HCT116 (cell line): ENCODE results near the gene HOXC6. TPM values are rescaled to one million over a fixed set of nuclear protein-coding genes. Genes with fewer than 3 reads are reported as not detected.

Experiments used
- ATAC-seq: fragments of 200-7000 bp; cut with Tn5 transposase; 2 replicates; pipeline ENCODE4 v1.9.1; 2020; ENCODE audit warnings: mild to moderate bottlenecking, moderate library complexity
- BruUV-seq: library from RNA; stranded (reverse); fragments of 400-500 nt; replicated peaks from 2 replicates; lab custom pipeline; 2021; lab: Mats Ljungman, UMichigan
- CTCF ChIA-PET: fragments of 300-600 bp; sonication (Branson Sonifier 250); formaldehyde crosslinking; loops from one replicate; lab custom pipeline; 2021; ENCODE audit warnings: antibody characterized with exemption; lab: Charles Lee
- POLR2A ChIA-PET: fragments of 300-600, 350-600 bp; sonication (Branson Sonifier 250); formaldehyde crosslinking; loops from one replicate; lab custom pipeline; 2021; ENCODE audit warnings: antibody characterized with exemption; lab: Charles Lee
- RAD21 ChIA-PET, 2 experiments: fragments of 300-600 bp; sonication (Branson Sonifier 250); formaldehyde crosslinking; loops; one replicate each; lab custom pipeline; 2023; ENCODE audit warnings: low total read pairs in 2 of 2; ENCODE audit not compliant: uncharacterized antibody in 2 of 2, unreplicated experiment in 2 of 2, low non-redundant PET in 1 of 2; lab: Charles Lee
- DNase-seq: peaks from one replicate; pipeline ENCODE4 v3.0.0-alpha.2; 2010; ENCODE audit warnings: low read depth, low spot score
- H2AFZ ChIP-seq: fragments of 200-600 bp; shearing (Covaris generic), sonication (generic); 2 replicates; pipeline ENCODE4 v1.6.1; 2017; ENCODE audit warnings: low read depth, mixed run types, mixed read lengths, antibody characterized with exemption, low read length; ENCODE audit not compliant: poor library complexity, severe bottlenecking
- H3K27ac ChIP-seq: 2 replicates; pipeline ENCODE4 v1.5.1; 2012; ENCODE audit warnings: low read depth, low read length
- H3K27me3 ChIP-seq: fragments of 200-600 bp; sonication (generic); 2 replicates; pipeline ENCODE4 v1.6.1; 2016; ENCODE audit warnings: mixed run types, low read length, mixed read lengths; ENCODE audit not compliant: insufficient read depth
- H3K36me3 ChIP-seq, 2 experiments: fragments of 200-500 bp in 1 of 2; fragments of 200-600 bp in 1 of 2; sonication (Bioruptor generic) in 1 of 2; sonication (generic) in 1 of 2; 2 replicates each; pipeline versions ENCODE4 v1.5.1 to v1.6.1; 2014 to 2016; ENCODE audit warnings: low read length in 2 of 2, inconsistent platforms in 1 of 2, mixed read lengths in 1 of 2, mixed run types in 1 of 2; ENCODE audit not compliant: insufficient read depth in 2 of 2, control insufficient read depth in 1 of 2
- H3K4me1 ChIP-seq, 2 experiments: fragments of 200-600 bp in 1 of 2; sonication (generic) in 1 of 2; 2 replicates each; pipeline versions ENCODE4 v1.5.1 to v1.6.1; 2012 to 2017; ENCODE audit warnings: low read length in 2 of 2, inconsistent platforms in 1 of 2, mild to moderate bottlenecking in 1 of 2, mixed read lengths in 1 of 2, mixed run types in 1 of 2, moderate library complexity in 1 of 2; ENCODE audit not compliant: insufficient read depth in 2 of 2, control insufficient read depth in 1 of 2
- H3K4me2 ChIP-seq: fragments of 200-600 bp; sonication (generic); 2 replicates; pipeline ENCODE4 v1.6.1; 2017; ENCODE audit warnings: mixed run types, low read length, mixed read lengths
- H3K4me3 ChIP-seq, 2 experiments: fragments of 200-600 bp in 1 of 2; sonication (generic) in 1 of 2; replicated peaks in 1 of 2; 2 replicates each; pipeline ENCODE4 v1.5.1; 2011 to 2016; ENCODE audit warnings: low read length in 2 of 2, control low read depth in 1 of 2, low read depth in 1 of 2, mild to moderate bottlenecking in 1 of 2, mixed read lengths in 1 of 2, mixed run types in 1 of 2
- H3K79me2 ChIP-seq: fragments of 200-600 bp; sonication (generic); 2 replicates; pipeline ENCODE4 v1.6.1; 2017; ENCODE audit warnings: mild to moderate bottlenecking, mixed run types, low read length, moderate library complexity, mixed read lengths; ENCODE audit not compliant: insufficient read depth
- H3K9ac ChIP-seq: fragments of 200-600 bp; sonication (generic); 2 replicates; pipeline ENCODE4 v1.6.1; 2016; ENCODE audit warnings: low read length, mixed read lengths
- H3K9me2 ChIP-seq: fragments of 200-600 bp; sonication (generic), shearing (Covaris generic); 2 replicates; pipeline ENCODE4 v1.6.1; 2017; ENCODE audit warnings: mixed run types, mild to moderate bottlenecking, moderate library complexity; ENCODE audit not compliant: insufficient read depth
- H3K9me3 ChIP-seq, 2 experiments: fragments of 200-500 bp in 1 of 2; fragments of 200-600 bp in 1 of 2; sonication (Bioruptor generic) in 1 of 2; sonication (generic) in 1 of 2; 2 replicates each; pipeline ENCODE4 v1.6.1; 2014 to 2017; ENCODE audit warnings: low read length in 2 of 2, mixed read lengths in 2 of 2, inconsistent platforms in 1 of 2, low read depth in 1 of 2, mild to moderate bottlenecking in 1 of 2, mixed run types in 1 of 2, moderate library complexity in 1 of 2; ENCODE audit not compliant: control insufficient read depth in 1 of 2, insufficient read depth in 1 of 2
- H4K20me1 ChIP-seq: fragments of 200-600 bp; sonication (generic), shearing (Covaris generic); 2 replicates; pipeline ENCODE4 v1.6.1; 2017; ENCODE audit warnings: mixed run types, mild to moderate bottlenecking, moderate library complexity; ENCODE audit not compliant: insufficient read depth
- CEBPB ChIP-seq: IDR thresholded peaks from 2 replicates; pipeline ENCODE4 v1.6.1; 2012; ENCODE audit warnings: low read depth
- EGR1 ChIP-seq: IDR thresholded peaks from 2 replicates; pipeline ENCODE4 v1.6.1; 2012; ENCODE audit warnings: low read depth
- ELF1 ChIP-seq: IDR thresholded peaks from 2 replicates; pipeline ENCODE4 v1.6.1; 2012; ENCODE audit warnings: low read depth, borderline replicate concordance
- FOSL1 ChIP-seq: IDR thresholded peaks from 2 replicates; pipeline ENCODE4 v1.6.1; 2012; ENCODE audit warnings: low read depth
- JUND ChIP-seq: IDR thresholded peaks from 2 replicates; pipeline ENCODE4 v1.6.1; 2012
- POLR2AphosphoS5 ChIP-seq: IDR thresholded peaks from 2 replicates; pipeline ENCODE4 v1.6.1; 2011; ENCODE audit warnings: mild to moderate bottlenecking, low read depth, low read length, moderate library complexity
- SIN3A ChIP-seq: IDR thresholded peaks from 2 replicates; pipeline ENCODE4 v1.6.1; 2012; ENCODE audit warnings: low read depth
- SP1 ChIP-seq: IDR thresholded peaks from 2 replicates; pipeline ENCODE4 v1.6.1; 2012; ENCODE audit warnings: low read depth
- TCF7L2 ChIP-seq: IDR thresholded peaks from 2 replicates; pipeline ENCODE4 v1.7.0; 2011; ENCODE audit warnings: borderline replicate concordance, inconsistent platforms; ENCODE audit not compliant: insufficient read depth, insufficient read length; ENCODE audit errors: extremely low read depth
- ZFX ChIP-seq: fragments of 450-650 bp; IDR thresholded peaks from 2 replicates; pipeline ENCODE4 v1.6.1; 2017
- ZNF274 ChIP-seq: fragments of 200-500 bp; sonication (Bioruptor generic); IDR thresholded peaks from 2 replicates; pipeline ENCODE4 v1.6.1; 2014; ENCODE audit warnings: mild to moderate bottlenecking, low read depth, low read length, inconsistent platforms
- intact Hi-C: fragments of 100-400 bp; cut with micrococcal nuclease; formaldehyde crosslinking; loops from 2 replicates; pipeline ENCODE4 v1.10.0; 2022
- total RNA-seq: library from RNA; stranded (reverse); gene quantifications from one replicate; pipeline ENCODE4 v1.2.1, GENCODE V29; 2021; ENCODE audit not compliant: unreplicated experiment
- TF ChIP-seq, protein P1 (sequence below): IDR thresholded peaks from 2 replicates; pipeline ENCODE4 v1.6.1; 2012

Gene HOXC6
- total RNA-seq, 1 experiment from 2014 or later = 3.1 TPM

DNA sequence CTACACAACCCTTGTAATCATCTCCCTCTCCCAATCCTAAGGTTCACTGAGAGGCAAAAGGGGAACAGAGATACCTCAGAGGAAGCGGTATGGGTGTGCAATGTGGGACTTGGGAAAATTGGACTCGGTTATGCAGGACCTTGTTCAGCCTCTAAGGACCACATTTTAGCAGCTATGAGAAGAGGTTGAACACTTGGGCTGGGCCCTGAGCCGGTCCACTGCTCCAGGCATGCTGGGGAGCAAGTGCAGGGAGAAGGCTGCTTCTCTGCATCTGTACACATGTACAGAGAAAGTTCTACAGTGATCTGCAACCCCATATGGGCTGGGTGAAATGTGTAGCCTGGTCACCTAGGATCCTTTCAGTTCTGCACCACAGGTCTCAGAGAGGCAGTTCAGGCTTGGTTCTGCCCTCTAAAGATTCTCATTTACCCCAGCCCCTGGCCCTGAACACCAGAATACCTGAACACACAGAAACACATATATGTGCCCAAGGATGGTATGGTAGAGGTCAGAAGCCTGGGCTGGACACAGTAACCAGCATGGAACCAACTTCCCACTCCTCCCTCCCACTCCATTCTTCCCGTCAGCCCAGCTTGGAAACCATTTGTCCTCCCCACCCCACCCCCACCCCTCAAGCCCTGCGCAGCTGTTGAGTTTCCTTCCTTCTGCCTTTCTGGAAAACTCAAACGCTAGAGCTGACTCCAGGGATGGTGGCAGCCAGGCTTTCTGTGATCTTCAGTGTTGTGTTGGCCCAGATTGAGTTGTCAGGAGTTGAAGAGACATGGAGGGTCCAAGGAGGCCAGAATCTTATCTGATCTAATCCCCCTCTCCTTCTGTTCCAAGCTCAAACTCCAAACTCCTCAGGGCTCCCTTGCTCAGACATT is 15.0 kb downstream of the HOXC6 start:
- Histone ChIP-seq H3K9ac (no peak overlapping the region), H3K79me2 (no peaks in the 10 kb centered on the region), H3K36me3 (no peaks in the 10 kb centered on the region), H2AFZ (no peak overlapping the region), H3K27me3 (no peaks in the 10 kb centered on the region), H3K4me2 (no peak overlapping the region), H3K9me2 (no peaks in the 10 kb centered on the region), H3K4me3 (no peak overlapping the region), H3K9me3 (no peaks in the 10 kb centered on the region), H3K27ac (no peak overlapping the region), H3K4me1 (peaks cover 0 to 3% of the 10 kb centered on the region in 2 experiments; a peak in 1 of 4 replicates), H4K20me1 (no peaks in the 10 kb centered on the region)
- DNase-seq (no peak), ATAC-seq (no peak)
- no TSS peak for BruUV-seq
- TF ChIP-seq EGR1 = no peak
- no peak for TF ChIP-seq ZNF274
- TF ChIP-seq SP1 = no peak
- no peak for TF ChIP-seq ELF1
- no peak for TF ChIP-seq ZFX
- no peak for TF ChIP-seq SIN3A
- no peak for TF ChIP-seq POLR2AphosphoS5
- no peak for TF ChIP-seq JUND
- no peak for TF ChIP-seq FOSL1
- no peak for TF ChIP-seq CEBPB
- TF ChIP-seq, protein P1, sequence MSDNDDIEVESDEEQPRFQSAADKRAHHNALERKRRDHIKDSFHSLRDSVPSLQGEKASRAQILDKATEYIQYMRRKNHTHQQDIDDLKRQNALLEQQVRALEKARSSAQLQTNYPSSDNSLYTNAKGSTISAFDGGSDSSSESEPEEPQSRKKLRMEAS = no peak
- TF ChIP-seq TCF7L2 = no peak
- intact Hi-C loops = no loop called here
- ChIA-PET CTCF (interaction anchor here (0.6 kb wide), 1 partner anchor 11 kb away, joined by 3 read pairs; no protein-coding TSS in a partner anchor), RAD21 (no interaction called here), POLR2A (no interaction called here)
